Neuronal stem cell (in vitro differentiated cells): ENCODE measurements around the gene ZNF792.

ENCODE experiments used
- DNase-seq: peaks from one replicate; pipeline ENCODE4 v3.0.0-alpha.2; 2013; ENCODE audit warnings: low spot score
- H2AFZ ChIP-seq: one replicate; pipeline ENCODE4 v1.6.1; 2013; ENCODE audit warnings: mild to moderate bottlenecking, low read length, inconsistent platforms
- H2AK5ac ChIP-seq: 2 replicates; pipeline ENCODE4 v1.6.1; 2013; ENCODE audit warnings: low read depth, mild to moderate bottlenecking, inconsistent platforms, low read length, moderate library complexity, mixed read lengths
- H2BK120ac ChIP-seq: 2 replicates; pipeline ENCODE4 v1.6.1; 2013; ENCODE audit warnings: low read depth, mild to moderate bottlenecking, inconsistent platforms, low read length, moderate library complexity, mixed read lengths
- H2BK12ac ChIP-seq: one replicate; pipeline ENCODE4 v1.6.1; 2013; ENCODE audit warnings: low read length, inconsistent platforms
- H2BK15ac ChIP-seq: 2 replicates; pipeline ENCODE4 v1.6.1; 2013; ENCODE audit warnings: mild to moderate bottlenecking, low read length, inconsistent platforms, mixed read lengths
- H2BK5ac ChIP-seq: one replicate; pipeline ENCODE4 v1.6.1; 2013; ENCODE audit warnings: inconsistent platforms, mild to moderate bottlenecking, low read length, moderate library complexity
- H3K14ac ChIP-seq: one replicate; pipeline ENCODE4 v1.6.1; 2013; ENCODE audit warnings: low read length, inconsistent platforms
- H3K18ac ChIP-seq: 2 replicates; pipeline ENCODE4 v1.6.1; 2013; ENCODE audit warnings: low read length, inconsistent platforms
- H3K23ac ChIP-seq: 2 replicates; pipeline ENCODE4 v1.6.1; 2013; ENCODE audit warnings: low read depth, mild to moderate bottlenecking, mixed read lengths, low read length, inconsistent platforms; ENCODE audit not compliant: poor library complexity
- H3K27ac ChIP-seq: replicated peaks from 3 replicates; pipeline ENCODE4 v1.5.1; 2013; ENCODE audit warnings: low read length, inconsistent platforms
- H3K27me3 ChIP-seq, 3 experiments: 2 replicates each; pipeline ENCODE4 v1.6.1; 2013; ENCODE audit warnings: low read length in 3 of 3, mild to moderate bottlenecking in 2 of 3, inconsistent platforms in 1 of 3, low read depth in 1 of 3, mixed read lengths in 1 of 3, moderate library complexity in 1 of 3; ENCODE audit not compliant: control insufficient read depth in 3 of 3, insufficient read depth in 3 of 3
- H3K36me3 ChIP-seq, 2 donors: replicated peaks in 1 of 2; 2 replicates each; pipeline ENCODE4 v1.6.1; 2013; ENCODE audit warnings: low read length in 2 of 2; ENCODE audit not compliant: control insufficient read depth in 2 of 2, insufficient read depth in 2 of 2
- H3K4ac ChIP-seq: 2 replicates; pipeline ENCODE4 v1.6.1; 2013; ENCODE audit warnings: inconsistent platforms, mild to moderate bottlenecking, low read length, moderate library complexity
- H3K4me1 ChIP-seq, 2 donors: 1 replicate in 1 of 2; 2 replicates in 1 of 2; pipeline ENCODE4 v1.6.1; 2013; ENCODE audit warnings: low read length in 2 of 2, low read depth in 1 of 2; ENCODE audit not compliant: control insufficient read depth in 2 of 2, insufficient read depth in 1 of 2
- H3K4me2 ChIP-seq: one replicate; pipeline ENCODE4 v1.6.1; 2013; ENCODE audit warnings: mild to moderate bottlenecking, low read length, inconsistent platforms; ENCODE audit not compliant: insufficient read depth, poor library complexity, severe bottlenecking
- H3K4me3 ChIP-seq, 2 donors: 2 replicates each; pipeline ENCODE4 v1.5.1; 2013; ENCODE audit warnings: low read length in 2 of 2, mild to moderate bottlenecking in 2 of 2, inconsistent platforms in 1 of 2, moderate library complexity in 1 of 2
- H3K79me1 ChIP-seq: one replicate; pipeline ENCODE4 v1.6.1; 2013; ENCODE audit warnings: low read depth, mild to moderate bottlenecking, inconsistent platforms, low read length, moderate library complexity
- H3K9ac ChIP-seq: one replicate; pipeline ENCODE4 v1.6.1; 2013; ENCODE audit warnings: mild to moderate bottlenecking, low read depth, low read length, inconsistent platforms; ENCODE audit not compliant: poor library complexity
- H3K9me3 ChIP-seq, 2 donors: replicated peaks in 1 of 2; 2 replicates each; pipeline versions ENCODE3 to v1.6.1; 2013; ENCODE audit warnings: low read length in 2 of 2, mild to moderate bottlenecking in 2 of 2, inconsistent platforms in 1 of 2, low read depth in 1 of 2, mixed read lengths in 1 of 2, moderate library complexity in 1 of 2; ENCODE audit not compliant: control insufficient read depth in 2 of 2, insufficient read depth in 1 of 2
- H4K8ac ChIP-seq: one replicate; pipeline ENCODE4 v1.6.1; 2013; ENCODE audit warnings: low read depth, mild to moderate bottlenecking, inconsistent platforms, low read length, moderate library complexity
- H4K91ac ChIP-seq: one replicate; pipeline ENCODE4 v1.6.1; 2013; ENCODE audit warnings: low read length, low read depth, mild to moderate bottlenecking, inconsistent platforms; ENCODE audit not compliant: poor library complexity
- WGBS, 2 donors: extraction: QIAGEN DNeasy Blood & Tissue Kit; methylation state at CpG; one replicate each; pipeline ENCODE4 v1.1.7; 2013; ENCODE audit warnings: missing lambda C conversion rate in 2 of 2, mixed read lengths in 1 of 2; ENCODE audit not compliant: insufficient read length in 2 of 2, insufficient replicate concordance in 1 of 2; ENCODE audit errors: extremely low coverage in 2 of 2; 5-methylcytosine and 5-hydroxymethylcytosine counted together

The ZNF792 gene

GRCh38 chr19:35004517-35005255, 40.7 kb upstream of the ZNF792 start:
- Histone ChIP-seq H3K4ac (no peak overlapping the region), H3K23ac (no peak overlapping the region), H3K18ac (no peak overlapping the region), H3K4me1 (peaks cover 0 to 12% of the 10 kb centered on the region in 2 donors), H3K4me3 (no peak overlapping the region), H2AK5ac (no peak overlapping the region), H2BK5ac (no peak overlapping the region), H2BK15ac (no peak overlapping the region), H2BK120ac (no peak overlapping the region), H4K8ac (no peak overlapping the region), H4K91ac (no peak overlapping the region), H3K79me1 (peaks cover 25% of the 10 kb centered on the region), H3K9ac (no peak overlapping the region), H3K27me3 (no peaks in the 10 kb centered on the region), H3K36me3 (peaks cover 27 to 62% of the 10 kb centered on the region in 2 donors), H3K14ac (no peak overlapping the region), H2AFZ (no peak overlapping the region), H3K9me3 (no peaks in the 10 kb centered on the region), H3K4me2 (no peak overlapping the region), H2BK12ac (no peak overlapping the region), H3K27ac (no peak overlapping the region)
- no peak for DNase-seq
- WGBS, 2 donors: no CpG with 5 or more reads among the region's 18 CpGs

DNA sequence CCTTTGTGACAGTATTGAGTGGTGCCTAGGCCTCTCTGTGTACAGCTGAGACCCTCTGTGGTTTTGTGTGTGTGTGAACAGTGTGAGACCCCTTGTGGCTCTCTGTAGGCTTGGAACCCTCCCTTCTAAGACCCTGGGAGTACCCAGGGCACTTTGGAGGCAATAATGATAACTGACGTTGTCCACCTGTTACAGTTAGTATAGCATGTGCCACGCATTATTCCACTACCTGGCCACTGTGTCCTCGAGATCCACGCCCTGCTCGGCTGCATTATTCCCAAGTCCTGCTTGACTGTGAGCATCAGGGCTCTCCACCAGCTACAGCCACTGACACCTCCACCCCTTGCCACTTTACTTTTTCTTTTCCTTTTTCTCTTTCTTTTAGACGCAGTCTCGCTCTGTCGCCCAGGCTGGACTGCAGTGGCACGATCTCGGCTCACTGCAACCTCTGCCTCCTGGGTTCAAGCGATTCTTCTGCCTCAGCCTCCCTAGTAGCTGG, 38.1 kb upstream of the ZNF792 start:
- no peak overlapping the region for H2BK15ac ChIP-seq
- peaks cover 9 to 18% of the 10 kb centered on the region in 2 donors for H3K4me1 ChIP-seq
- H3K18ac ChIP-seq: no peak overlapping the region
- no peak overlapping the region for H3K14ac ChIP-seq
- no peak overlapping the region for H4K8ac ChIP-seq
- H3K4me2 ChIP-seq: no peak overlapping the region
- H2BK120ac ChIP-seq: no peak overlapping the region
- H2BK5ac ChIP-seq: no peak overlapping the region
- H3K27ac ChIP-seq: peak overlapping the region; percentile 30
- no peak overlapping the region for H4K91ac ChIP-seq
- no peak overlapping the region for H2AFZ ChIP-seq
- H3K23ac ChIP-seq: no peak overlapping the region
- H3K9me3 ChIP-seq: no peaks in the 10 kb centered on the region
- H3K4me3 ChIP-seq: peak overlapping the region in 1 of 2 donors; percentile 0
- no peak overlapping the region for H3K9ac ChIP-seq
- no peak overlapping the region for H2BK12ac ChIP-seq
- H3K27me3 ChIP-seq: no peaks in the 10 kb centered on the region
- no CpG with 5 or more reads among the region's 11 CpGs for WGBS, 2 donors
- H3K4ac ChIP-seq: no peak overlapping the region
- peaks cover 24% of the 10 kb centered on the region for H3K79me1 ChIP-seq
- H2AK5ac ChIP-seq: no peak overlapping the region
- H3K36me3 ChIP-seq: peaks cover 20 to 51% of the 10 kb centered on the region in 2 donors
- DNase-seq: no peak

DNA sequence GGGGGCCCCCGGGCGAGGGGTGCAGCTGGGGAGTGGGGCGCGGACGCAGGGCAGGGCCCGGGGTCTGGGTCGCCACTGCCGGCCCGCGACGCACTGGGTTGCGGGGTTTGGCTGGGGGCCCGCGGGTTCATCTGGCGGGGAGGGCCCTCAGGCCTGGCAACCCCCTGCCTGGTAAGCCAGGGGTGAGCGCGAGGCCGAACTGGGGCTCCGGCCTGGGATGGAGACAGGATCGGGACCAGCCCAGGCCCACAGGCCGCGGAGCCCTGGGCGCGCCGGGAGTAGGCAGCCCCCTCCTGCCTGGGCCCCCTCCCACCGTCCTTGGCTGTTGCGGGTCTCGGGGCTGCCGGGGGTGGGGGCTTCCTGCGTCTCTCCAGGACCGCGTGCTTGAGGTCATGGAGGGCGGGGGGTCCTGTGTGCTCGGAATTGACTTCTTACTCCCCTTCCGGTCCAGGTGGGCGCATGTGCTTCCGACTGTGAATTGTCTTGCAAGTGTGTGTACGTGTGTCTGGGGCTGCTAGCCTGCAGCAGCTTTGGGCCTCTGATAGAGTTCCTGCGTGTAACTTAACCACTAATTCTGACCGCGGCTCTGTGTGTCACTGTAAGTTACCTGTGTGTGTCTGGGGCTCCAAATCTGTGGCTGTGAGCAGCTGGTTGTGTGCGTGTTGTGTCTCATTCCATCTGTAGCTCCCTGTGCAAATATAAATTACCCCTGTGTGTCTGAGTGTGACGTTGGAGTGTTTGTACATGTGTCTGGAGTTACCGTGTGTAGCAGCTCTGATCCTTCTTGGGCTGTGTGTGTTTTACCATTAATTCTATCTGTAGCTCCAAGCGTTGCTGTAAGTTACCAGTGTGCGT, 36.8 kb upstream of the ZNF792 start:
- peak overlapping the region; percentile 95 for H2AFZ ChIP-seq
- H2AK5ac ChIP-seq: peak overlapping the region; percentile 90
- no peaks in the 10 kb centered on the region for H3K9me3 ChIP-seq
- no peak overlapping the region for H4K91ac ChIP-seq
- peak overlapping the region; percentile 81 to 96 for H3K4me3 ChIP-seq
- peak overlapping the region; percentile 96 for H3K18ac ChIP-seq
- H2BK5ac ChIP-seq: peak overlapping the region; percentile 93
- no peak overlapping the region for H2BK12ac ChIP-seq
- no CpG with 5 or more reads among the region's 46 CpGs for WGBS, 2 donors
- peaks cover 12 to 39% of the 10 kb centered on the region in 2 donors for H3K36me3 ChIP-seq
- H3K79me1 ChIP-seq: peaks cover 17% of the 10 kb centered on the region
- H3K14ac ChIP-seq: peak overlapping the region; percentile 72
- peak overlapping the region; percentile 54 for H3K9ac ChIP-seq
- H3K23ac ChIP-seq: peak overlapping the region; percentile 0
- DNase-seq: no peak
- H4K8ac ChIP-seq: no peak overlapping the region
- H3K27ac ChIP-seq: peak overlapping the region; percentile 43
- H3K4me1 ChIP-seq: peaks cover 9 to 18% of the 10 kb centered on the region in 2 donors
- peak overlapping the region; percentile 78 for H3K4ac ChIP-seq
- no peaks in the 10 kb centered on the region for H3K27me3 ChIP-seq
- no peak overlapping the region for H2BK15ac ChIP-seq
- H2BK120ac ChIP-seq: no peak overlapping the region
- peak overlapping the region; percentile 64 for H3K4me2 ChIP-seq

DNA sequence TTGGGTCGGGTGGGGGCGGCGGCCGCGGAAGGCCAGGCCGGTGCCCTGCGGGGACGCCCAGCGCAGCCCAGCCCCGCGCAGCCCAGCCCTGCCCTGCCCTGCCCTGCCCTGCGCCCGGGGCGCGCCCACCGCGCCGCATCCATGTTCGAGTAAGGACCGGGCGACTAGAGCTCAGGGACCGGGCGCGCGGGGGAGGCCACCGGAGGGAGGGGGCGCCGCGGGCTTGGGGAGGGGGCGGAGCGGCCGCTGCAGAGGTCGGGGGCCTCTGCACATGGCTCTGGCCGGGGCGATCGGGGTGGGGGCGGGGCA, 36.3 kb upstream of the ZNF792 start:
- peak overlapping the region; percentile 95 for H2AFZ ChIP-seq
- H2BK15ac ChIP-seq: no peak overlapping the region
- DNase-seq: no peak
- H3K18ac ChIP-seq: peak overlapping the region; percentile 95
- H3K27ac ChIP-seq: no peak overlapping the region
- no peak overlapping the region for H3K4me2 ChIP-seq
- peak overlapping the region; percentile 94 for H3K9ac ChIP-seq
- peak overlapping the region; percentile 81 to 96 for H3K4me3 ChIP-seq
- no peaks in the 10 kb centered on the region for H3K9me3 ChIP-seq
- no peak overlapping the region for H2BK12ac ChIP-seq
- peaks cover 13% of the 10 kb centered on the region for H3K79me1 ChIP-seq
- no CpG with 5 or more reads among the region's 37 CpGs for WGBS, 2 donors
- H2AK5ac ChIP-seq: peak overlapping the region; percentile 90
- H2BK5ac ChIP-seq: peak overlapping the region; percentile 93
- peaks cover 9 to 18% of the 10 kb centered on the region in 2 donors for H3K4me1 ChIP-seq
- H4K91ac ChIP-seq: no peak overlapping the region
- H2BK120ac ChIP-seq: no peak overlapping the region
- no peaks in the 10 kb centered on the region for H3K27me3 ChIP-seq
- no peak overlapping the region for H3K14ac ChIP-seq
- H4K8ac ChIP-seq: no peak overlapping the region
- peak overlapping the region; percentile 82 for H3K23ac ChIP-seq
- no peak overlapping the region for H3K4ac ChIP-seq
- H3K36me3 ChIP-seq: peaks cover 8 to 33% of the 10 kb centered on the region in 2 donors
